ENCODE data around the gene TF. TPM values are rescaled to one million over a fixed set of nuclear protein-coding genes. Genes with fewer than 3 reads are reported as not detected.

TF gene
- total RNA-seq: under 1 TPM; 0.02 to 0.30 TPM

DNA sequence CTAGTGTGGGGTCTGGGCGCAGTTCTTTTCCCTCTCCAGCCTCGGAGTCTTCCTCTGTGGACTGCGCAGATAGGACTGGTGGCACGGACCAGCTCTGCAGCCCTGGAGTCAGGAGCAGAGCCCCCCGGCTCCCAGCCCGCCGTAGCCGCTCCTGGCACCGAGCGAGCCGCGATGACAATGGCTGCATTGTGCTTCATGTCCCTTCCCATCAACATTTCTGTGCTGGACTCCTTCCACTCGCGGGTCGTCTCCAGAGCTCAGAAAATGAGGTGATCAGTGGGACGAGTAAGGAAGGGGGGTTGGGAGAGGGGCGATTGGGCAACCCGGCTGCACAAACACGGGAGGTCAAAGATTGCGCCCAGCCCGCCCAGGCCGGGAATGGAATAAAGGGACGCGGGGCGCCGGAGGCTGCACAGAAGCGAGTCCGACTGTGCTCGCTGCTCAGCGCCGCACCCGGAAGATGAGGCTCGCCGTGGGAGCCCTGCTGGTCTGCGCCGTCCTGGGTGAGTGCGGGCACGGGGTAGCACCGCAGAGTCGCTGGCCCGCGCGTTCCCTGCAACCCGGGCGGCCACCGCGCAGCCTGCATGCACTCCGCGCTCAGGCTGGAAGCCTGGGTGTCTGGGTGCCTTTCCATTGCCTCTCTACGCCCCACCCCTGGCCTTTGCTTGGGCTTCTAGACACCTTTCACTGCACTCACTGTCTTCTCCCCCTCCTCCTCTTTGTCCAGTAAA, at the start of gene TF:
TSS of gene TF (plus strand) at position 413 of the 731 bp plus-strand sequence. CDS start at position 461, 48 bp downstream.

GRCh38 chr3:133805702-133806475, 59.7 kb downstream of the TF start, which contains the start of gene SRPRB:
TSS of gene SRPRB (plus strand) at chr3:133805815. CDS start at chr3:133805849, 34 bp downstream.

Other genes with a start within 250 kb of the TF start
- gene CDV3, start 172.7 kb upstream of the TF start, total RNA-seq: 100 to 1,000 TPM; 215 to 218 TPM
- 10 to 100 TPM; 62.3 to 65.9 TPM for gene TOPBP1, start 84.5 kb upstream of the TF start, total RNA-seq
- gene SRPRB, start 59.4 kb downstream of the TF start, total RNA-seq: 10 to 100 TPM; 48.1 to 49.1 TPM
- not detected for gene RAB6B, start 149.5 kb downstream of the TF start, total RNA-seq